Measurements from ENCODE around the gene CDKL2.

CDKL2 gene

GRCh38 chr4:75621715-75622114 is 8.6 kb downstream of the CDKL2 start:
- Histone ChIP-seq H3K4me3 (ENCODE audit: low read depth in 1 of 2, low read length in 2 of 2) (no peak overlapping the region), H3K9me3 (ENCODE audit: control insufficient read depth in 1 of 2, low read length in 2 of 2) (no peaks in the 10 kb centered on the region), H3K4me1 (ENCODE audit: control insufficient read depth in 1 of 2, insufficient read depth in 2 of 2, low read length in 2 of 2) (no peaks in the 10 kb centered on the region), H3K9ac (ENCODE audit: low read depth in 1 of 2, low read length in 2 of 2) (no peak overlapping the region), H3K27me3 (ENCODE audit: control insufficient read depth in 1 of 2, insufficient read depth in 2 of 2, low read length in 2 of 2) (no peaks in the 10 kb centered on the region), H3K27ac (ENCODE audit: low read depth, low read length) (no peak overlapping the region), H3K36me3 (ENCODE audit: control insufficient read depth in 1 of 2, insufficient read depth in 2 of 2, low read length in 2 of 2) (no peaks in the 10 kb centered on the region)

- Histone ChIP-seq H3K9me3 (ENCODE audit: control insufficient read depth in 1 of 2, low read length in 2 of 2) (no peaks in the 10 kb centered on the region), H3K27ac (ENCODE audit: low read depth, low read length) (no peak overlapping the region), H3K4me1 (ENCODE audit: control insufficient read depth in 1 of 2, insufficient read depth in 2 of 2, low read length in 2 of 2) (no peaks in the 10 kb centered on the region), H3K9ac (ENCODE audit: low read depth in 1 of 2, low read length in 2 of 2) (no peak overlapping the region), H3K27me3 (ENCODE audit: control insufficient read depth in 1 of 2, insufficient read depth in 2 of 2, low read length in 2 of 2) (no peaks in the 10 kb centered on the region), H3K36me3 (ENCODE audit: control insufficient read depth in 1 of 2, insufficient read depth in 2 of 2, low read length in 2 of 2) (no peaks in the 10 kb centered on the region), H3K4me3 (ENCODE audit: low read depth in 1 of 2, low read length in 2 of 2) (no peak overlapping the region)
These were observed 18.0 kb downstream of the CDKL2 start for GRCh38 chr4:75612306-75612705.

GRCh38 chr4:75605928-75606327 is 24.4 kb downstream of the CDKL2 start:
- H3K4me3 ChIP-seq (ENCODE audit: low read depth in 1 of 2, low read length in 2 of 2): no peak overlapping the region
- no peaks in the 10 kb centered on the region for H3K27me3 ChIP-seq (ENCODE audit: control insufficient read depth in 1 of 2, insufficient read depth in 2 of 2, low read length in 2 of 2)
- H3K9ac ChIP-seq (ENCODE audit: low read depth in 1 of 2, low read length in 2 of 2): no peak overlapping the region
- H3K4me1 ChIP-seq (ENCODE audit: control insufficient read depth in 1 of 2, insufficient read depth in 2 of 2, low read length in 2 of 2): no peaks in the 10 kb centered on the region
- no peak overlapping the region for H3K27ac ChIP-seq (ENCODE audit: low read depth, low read length)
- H3K9me3 ChIP-seq (ENCODE audit: control insufficient read depth in 1 of 2, low read length in 2 of 2): no peaks in the 10 kb centered on the region
- H3K36me3 ChIP-seq (ENCODE audit: control insufficient read depth in 1 of 2, insufficient read depth in 2 of 2, low read length in 2 of 2): no peaks in the 10 kb centered on the region

- H3K27ac ChIP-seq (ENCODE audit: low read depth, low read length): no peak overlapping the region
- H3K4me3 ChIP-seq (ENCODE audit: low read depth in 1 of 2, low read length in 2 of 2): no peak overlapping the region
- no peaks in the 10 kb centered on the region for H3K4me1 ChIP-seq (ENCODE audit: control insufficient read depth in 1 of 2, insufficient read depth in 2 of 2, low read length in 2 of 2)
- no peaks in the 10 kb centered on the region for H3K36me3 ChIP-seq (ENCODE audit: control insufficient read depth in 1 of 2, insufficient read depth in 2 of 2, low read length in 2 of 2)
- no peaks in the 10 kb centered on the region for H3K9me3 ChIP-seq (ENCODE audit: control insufficient read depth in 1 of 2, low read length in 2 of 2)
- H3K27me3 ChIP-seq (ENCODE audit: control insufficient read depth in 1 of 2, insufficient read depth in 2 of 2, low read length in 2 of 2): no peaks in the 10 kb centered on the region
- H3K9ac ChIP-seq (ENCODE audit: low read depth in 1 of 2, low read length in 2 of 2): no peak overlapping the region
These were observed 30.7 kb downstream of the CDKL2 start for GRCh38 chr4:75599647-75600046.

- Histone ChIP-seq H3K9ac (ENCODE audit: low read depth in 1 of 2, low read length in 2 of 2) (no peak overlapping the region), H3K27me3 (ENCODE audit: control insufficient read depth in 1 of 2, insufficient read depth in 2 of 2, low read length in 2 of 2) (no peaks in the 10 kb centered on the region), H3K9me3 (ENCODE audit: control insufficient read depth in 1 of 2, low read length in 2 of 2) (no peaks in the 10 kb centered on the region), H3K4me3 (ENCODE audit: low read depth in 1 of 2, low read length in 2 of 2) (no peak overlapping the region), H3K36me3 (ENCODE audit: control insufficient read depth in 1 of 2, insufficient read depth in 2 of 2, low read length in 2 of 2) (no peaks in the 10 kb centered on the region), H3K4me1 (ENCODE audit: control insufficient read depth in 1 of 2, insufficient read depth in 2 of 2, low read length in 2 of 2) (no peaks in the 10 kb centered on the region), H3K27ac (ENCODE audit: low read depth, low read length) (no peak overlapping the region)
These were observed 31.9 kb downstream of the CDKL2 start for GRCh38 chr4:75598390-75598789.

- no peaks in the 10 kb centered on the region for H3K27me3 ChIP-seq (ENCODE audit: control insufficient read depth in 1 of 2, insufficient read depth in 2 of 2, low read length in 2 of 2)
- no peak overlapping the region for H3K27ac ChIP-seq (ENCODE audit: low read depth, low read length)
- H3K4me3 ChIP-seq (ENCODE audit: low read depth in 1 of 2, low read length in 2 of 2): no peak overlapping the region
- H3K4me1 ChIP-seq (ENCODE audit: control insufficient read depth in 1 of 2, insufficient read depth in 2 of 2, low read length in 2 of 2): no peaks in the 10 kb centered on the region
- H3K9ac ChIP-seq (ENCODE audit: low read depth in 1 of 2, low read length in 2 of 2): no peak overlapping the region
- H3K9me3 ChIP-seq (ENCODE audit: control insufficient read depth in 1 of 2, low read length in 2 of 2): no peaks in the 10 kb centered on the region
- H3K36me3 ChIP-seq (ENCODE audit: control insufficient read depth in 1 of 2, insufficient read depth in 2 of 2, low read length in 2 of 2): no peaks in the 10 kb centered on the region
These were observed 34.3 kb downstream of the CDKL2 start for GRCh38 chr4:75596061-75596460.

- H3K36me3 ChIP-seq (ENCODE audit: control insufficient read depth in 1 of 2, insufficient read depth in 2 of 2, low read length in 2 of 2): no peaks in the 10 kb centered on the region
- no peaks in the 10 kb centered on the region for H3K4me1 ChIP-seq (ENCODE audit: control insufficient read depth in 1 of 2, insufficient read depth in 2 of 2, low read length in 2 of 2)
- H3K9ac ChIP-seq (ENCODE audit: low read depth in 1 of 2, low read length in 2 of 2): no peak overlapping the region
- no peak overlapping the region for H3K4me3 ChIP-seq (ENCODE audit: low read depth in 1 of 2, low read length in 2 of 2)
- H3K9me3 ChIP-seq (ENCODE audit: control insufficient read depth in 1 of 2, low read length in 2 of 2): no peaks in the 10 kb centered on the region
- H3K27me3 ChIP-seq (ENCODE audit: control insufficient read depth in 1 of 2, insufficient read depth in 2 of 2, low read length in 2 of 2): no peaks in the 10 kb centered on the region
- H3K27ac ChIP-seq (ENCODE audit: low read depth, low read length): no peak overlapping the region
These were observed 36.9 kb downstream of the CDKL2 start for GRCh38 chr4:75593393-75593792.

GRCh38 chr4:75584067-75584466 is 46.3 kb downstream of the CDKL2 start:
- Histone ChIP-seq H3K4me1 (ENCODE audit: control insufficient read depth in 1 of 2, insufficient read depth in 2 of 2, low read length in 2 of 2) (no peaks in the 10 kb centered on the region), H3K9me3 (ENCODE audit: control insufficient read depth in 1 of 2, low read length in 2 of 2) (no peaks in the 10 kb centered on the region), H3K27ac (ENCODE audit: low read depth, low read length) (no peak overlapping the region), H3K4me3 (ENCODE audit: low read depth in 1 of 2, low read length in 2 of 2) (no peak overlapping the region), H3K9ac (ENCODE audit: low read depth in 1 of 2, low read length in 2 of 2) (no peak overlapping the region), H3K36me3 (ENCODE audit: control insufficient read depth in 1 of 2, insufficient read depth in 2 of 2, low read length in 2 of 2) (no peaks in the 10 kb centered on the region), H3K27me3 (ENCODE audit: control insufficient read depth in 1 of 2, insufficient read depth in 2 of 2, low read length in 2 of 2) (no peaks in the 10 kb centered on the region)

- no peak overlapping the region for H3K9ac ChIP-seq (ENCODE audit: low read depth in 1 of 2, low read length in 2 of 2)
- no peaks in the 10 kb centered on the region for H3K9me3 ChIP-seq (ENCODE audit: control insufficient read depth in 1 of 2, low read length in 2 of 2)
- no peak overlapping the region for H3K4me3 ChIP-seq (ENCODE audit: low read depth in 1 of 2, low read length in 2 of 2)
- H3K4me1 ChIP-seq (ENCODE audit: control insufficient read depth in 1 of 2, insufficient read depth in 2 of 2, low read length in 2 of 2): peaks cover 0 to 3% of the 10 kb centered on the region in 2 donors
- H3K27ac ChIP-seq (ENCODE audit: low read depth, low read length): no peak overlapping the region
- H3K27me3 ChIP-seq (ENCODE audit: control insufficient read depth in 1 of 2, insufficient read depth in 2 of 2, low read length in 2 of 2): no peaks in the 10 kb centered on the region
- H3K36me3 ChIP-seq (ENCODE audit: control insufficient read depth in 1 of 2, insufficient read depth in 2 of 2, low read length in 2 of 2): no peaks in the 10 kb centered on the region
These were observed 62.6 kb downstream of the CDKL2 start for GRCh38 chr4:75567725-75568124.

GRCh38 chr4:75566911-75567310 is 63.4 kb downstream of the CDKL2 start:
- Histone ChIP-seq H3K27ac (ENCODE audit: low read depth, low read length) (no peak overlapping the region), H3K4me1 (ENCODE audit: control insufficient read depth in 1 of 2, insufficient read depth in 2 of 2, low read length in 2 of 2) (peaks cover 0 to 3% of the 10 kb centered on the region in 2 donors), H3K36me3 (ENCODE audit: control insufficient read depth in 1 of 2, insufficient read depth in 2 of 2, low read length in 2 of 2) (no peaks in the 10 kb centered on the region), H3K27me3 (ENCODE audit: control insufficient read depth in 1 of 2, insufficient read depth in 2 of 2, low read length in 2 of 2) (no peaks in the 10 kb centered on the region), H3K4me3 (ENCODE audit: low read depth in 1 of 2, low read length in 2 of 2) (no peak overlapping the region), H3K9ac (ENCODE audit: low read depth in 1 of 2, low read length in 2 of 2) (no peak overlapping the region), H3K9me3 (ENCODE audit: control insufficient read depth in 1 of 2, low read length in 2 of 2) (no peaks in the 10 kb centered on the region)

GRCh38 chr4:75565481-75565880 is 64.8 kb downstream of the CDKL2 start:
- H3K27ac ChIP-seq (ENCODE audit: low read depth, low read length): no peak overlapping the region
- H3K9me3 ChIP-seq (ENCODE audit: control insufficient read depth in 1 of 2, low read length in 2 of 2): no peaks in the 10 kb centered on the region
- peaks cover 0 to 3% of the 10 kb centered on the region in 2 donors for H3K4me1 ChIP-seq (ENCODE audit: control insufficient read depth in 1 of 2, insufficient read depth in 2 of 2, low read length in 2 of 2)
- H3K36me3 ChIP-seq (ENCODE audit: control insufficient read depth in 1 of 2, insufficient read depth in 2 of 2, low read length in 2 of 2): no peaks in the 10 kb centered on the region
- no peak overlapping the region for H3K9ac ChIP-seq (ENCODE audit: low read depth in 1 of 2, low read length in 2 of 2)
- H3K4me3 ChIP-seq (ENCODE audit: low read depth in 1 of 2, low read length in 2 of 2): no peak overlapping the region
- no peaks in the 10 kb centered on the region for H3K27me3 ChIP-seq (ENCODE audit: control insufficient read depth in 1 of 2, insufficient read depth in 2 of 2, low read length in 2 of 2)
